GM21367 (cell line): ENCODE results near the gene GPX5.
A peak's percentile ranks its signal among the peaks of the same experiment; 100 is the strongest.
"Not testable (repeated sequence)": the region's sequence is repeated elsewhere in the genome, so short reads cannot be mapped to it uniquely, and the experiment has no call there.

Experiments
- ATAC-seq: cut with Tn5 transposase; IDR thresholded peaks from one replicate; pipeline ENCODE4 v1.9.1; 2021; ENCODE audit not compliant: unreplicated experiment

The GPX5 gene

GRCh38 chr6:28525496-28526039 lies at the start of gene GPX5:
Gene GPX5 (plus strand): TSS chr6:28525881. CDS start chr6:28526014, 133 bp downstream.
- ATAC-seq: no peak

- ATAC-seq: no peak
Measured at GRCh38 chr6:28478518-28478917, 47.2 kb upstream of the GPX5 start.

- no peak for ATAC-seq
Measured at GRCh38 chr6:28480253-28480932, 45.3 kb upstream of the GPX5 start.

GRCh38 chr6:28485482-28485881 lies 40.2 kb upstream of the GPX5 start:
- no peak for ATAC-seq

GRCh38 chr6:28486533-28486932 lies 39.1 kb upstream of the GPX5 start:
- ATAC-seq: no peak

- no peak for ATAC-seq
Measured at GRCh38 chr6:28486988-28487742, 38.5 kb upstream of the GPX5 start.

- ATAC-seq: no peak
Measured at GRCh38 chr6:28488916-28489365, 36.7 kb upstream of the GPX5 start.

GRCh38 chr6:28489366-28490204 lies 36.1 kb upstream of the GPX5 start:
- peak; percentile 74 for ATAC-seq

GRCh38 chr6:28490205-28490890 lies 35.3 kb upstream of the GPX5 start:
- no peak for ATAC-seq

GRCh38 chr6:28491984-28492317 lies 33.7 kb upstream of the GPX5 start:
- ATAC-seq: no peak

- ATAC-seq: no peak
Measured at GRCh38 chr6:28496099-28496779, 29.4 kb upstream of the GPX5 start.

GRCh38 chr6:28497306-28497705 lies 28.4 kb upstream of the GPX5 start:
- ATAC-seq: no peak

- no peak for ATAC-seq
Measured at GRCh38 chr6:28497893-28498292, 27.8 kb upstream of the GPX5 start.

GRCh38 chr6:28501259-28501658 lies 24.4 kb upstream of the GPX5 start:
- ATAC-seq: no peak

GRCh38 chr6:28502136-28502535 lies 23.5 kb upstream of the GPX5 start:
- ATAC-seq: not testable (repeated sequence)

- not testable (repeated sequence) for ATAC-seq
Measured at GRCh38 chr6:28502709-28503305, 22.9 kb upstream of the GPX5 start.

- ATAC-seq: no peak
Measured at GRCh38 chr6:28505733-28506132, 19.9 kb upstream of the GPX5 start.

GRCh38 chr6:28506807-28507475 lies 18.7 kb upstream of the GPX5 start:
- ATAC-seq: no peak

- ATAC-seq: no peak
Measured at GRCh38 chr6:28511628-28512300, 13.9 kb upstream of the GPX5 start.
